AG04449 (cell line): Measurements from ENCODE around the gene CACNA1C.

Experiments used
- CTCF ChIA-PET: fragments of 350-600 bp; formaldehyde crosslinking; extraction: SDS; loops from one replicate; lab custom pipeline; 2021; ENCODE audit warnings: antibody characterized with exemption; lab: Yijun Ruan, JAX
- POLR2A ChIA-PET: fragments of 400-600, 350-600 bp; formaldehyde crosslinking; extraction: SDS; loops from one replicate; lab custom pipeline; 2020; ENCODE audit warnings: antibody characterized with exemption, inconsistent platforms; lab: Yijun Ruan, JAX
- DNase-seq: peaks from one replicate; pipeline ENCODE4 v3.0.0-alpha.2; 2010; ENCODE audit warnings: low read depth, low spot score
- H3K4me3 ChIP-seq: 2 replicates; pipeline ENCODE4 v1.5.1; 2011; ENCODE audit warnings: low read depth, mild to moderate bottlenecking, control low read depth, low read length
- CTCF ChIP-seq: IDR thresholded peaks from one replicate; pipeline ENCODE4 v1.5.1; 2011; ENCODE audit warnings: mild to moderate bottlenecking, moderate library complexity, low read length, control low read depth, inconsistent platforms; ENCODE audit not compliant: insufficient read depth; ENCODE audit errors: missing control alignments

The CACNA1C gene

GRCh38 chr12:2227360-2227759 is 174.6 kb downstream of the CACNA1C start:
- no peak for DNase-seq
- POLR2A ChIA-PET = no interaction called here
- CTCF ChIA-PET = no interaction called here
- no peak overlapping the region for H3K4me3 ChIP-seq
- no peak for TF ChIP-seq CTCF

GRCh38 chr12:2228535-2228934 is 175.7 kb downstream of the CACNA1C start:
- CTCF ChIA-PET = interaction anchor here (1.5 kb wide), 1 partner anchor 13 kb away, joined by 3 read pairs; no protein-coding TSS in a partner anchor
- no peak overlapping the region for H3K4me3 ChIP-seq
- no peak for DNase-seq
- POLR2A ChIA-PET = no interaction called here
- TF ChIP-seq CTCF = no peak

- H3K4me3 ChIP-seq = no peak overlapping the region
- TF ChIP-seq CTCF = no peak
- ChIA-PET CTCF (no interaction called here), POLR2A (no interaction called here)
- DNase-seq = no peak
Observed at GRCh38 chr12:2229661-2230539, 177.1 kb downstream of the CACNA1C start.

GRCh38 chr12:2231011-2231595 is 178.3 kb downstream of the CACNA1C start:
- TF ChIP-seq CTCF = no peak
- CTCF ChIA-PET = interaction anchor here (1.2 kb wide), 1 partner anchor 12 kb away, joined by 4 read pairs; no protein-coding TSS in a partner anchor
- DNase-seq = no peak
- no peak overlapping the region for H3K4me3 ChIP-seq
- POLR2A ChIA-PET = no interaction called here

GRCh38 chr12:2231956-2232355 is 179.2 kb downstream of the CACNA1C start:
- no peak for DNase-seq
- ChIA-PET CTCF (interaction anchor here (1.2 to 1.5 kb wide), 3 partner anchors 11 to 34 kb away, joined by 3 to 4 read pairs (median 3); no protein-coding TSS in a partner anchor), POLR2A (no interaction called here)
- no peak overlapping the region for H3K4me3 ChIP-seq
- no peak for TF ChIP-seq CTCF

GRCh38 chr12:2233034-2233433 is 180.2 kb downstream of the CACNA1C start:
- ChIA-PET CTCF (interaction anchor here (1.0 to 1.5 kb wide), 4 partner anchors 13 to 228 kb away, joined by 3 read pairs; no protein-coding TSS in a partner anchor), POLR2A (no interaction called here)
- no peak overlapping the region for H3K4me3 ChIP-seq
- no peak for DNase-seq
- no peak for TF ChIP-seq CTCF
